Right lobe of liver (tissue), 4 donors: ENCODE data around the gene TYRO3.

Experiments
- CTCF ChIP-seq, 4 donors: fragments of 200-600 bp in 3 of 4; fragments of 450-650 bp in 1 of 4; IDR thresholded peaks; one replicate each; pipeline versions ENCODE4 v1.5.1 to v1.8.0; 2016 to 2022; ENCODE audit warnings: antibody characterized with exemption in 4 of 4, mild to moderate bottlenecking in 2 of 4
- POLR2A ChIP-seq: fragments of 450-650 bp; IDR thresholded peaks from one replicate; pipeline ENCODE4 v1.6.1; 2017; ENCODE audit warnings: antibody characterized with exemption, mild to moderate bottlenecking
- donor health status: DM: no; HTN: no; CAD: no.
- donor health status: DM: no; HTN: no; CAD: no.
- donor health status: DM: no; HTN: yes; CAD: no.

DNA sequence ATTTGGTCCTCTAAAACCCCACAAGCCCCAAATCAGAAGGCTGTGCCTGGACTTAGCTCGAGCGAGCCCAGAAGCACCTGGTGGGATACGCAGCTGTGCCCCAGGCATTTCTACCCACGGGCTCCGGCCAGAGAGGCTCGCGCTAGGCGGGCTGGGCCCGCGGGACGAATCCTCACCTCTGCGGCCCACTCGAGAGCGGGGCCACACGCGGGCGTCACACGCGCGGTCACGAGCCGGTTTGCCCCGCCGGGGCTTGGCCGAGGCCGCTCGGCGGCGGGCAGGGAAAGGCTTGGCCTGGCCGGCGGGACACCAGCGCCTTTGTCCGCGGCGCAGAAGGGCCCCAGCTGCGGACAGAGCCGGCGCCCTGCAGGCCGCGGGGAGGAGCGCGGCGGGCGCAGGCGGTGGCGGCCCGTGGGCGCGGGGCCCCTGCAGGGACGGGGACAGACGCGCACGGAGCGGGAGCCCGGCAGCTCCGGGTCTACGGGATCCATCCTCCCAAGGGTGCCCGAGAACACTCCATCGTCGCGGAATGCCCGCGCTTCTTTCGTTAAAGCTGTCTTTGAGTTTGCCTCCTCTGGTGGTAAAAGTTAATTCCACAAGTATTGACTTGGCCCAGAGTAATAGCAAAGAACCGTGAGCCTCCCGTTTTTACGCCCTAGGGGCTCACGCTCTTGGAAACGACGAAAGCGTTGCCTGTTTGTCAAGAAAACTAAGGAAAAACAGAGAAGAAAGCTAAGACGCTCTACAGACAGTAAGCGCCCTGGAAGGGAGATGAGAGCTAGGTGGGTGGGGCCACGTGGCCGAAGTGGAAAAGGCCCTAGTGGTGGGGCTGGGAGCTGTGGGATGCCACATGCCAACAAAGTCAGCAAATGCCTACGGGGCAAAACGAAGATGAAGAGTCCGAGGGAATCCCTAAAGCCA lies 26.4 kb downstream of the TYRO3 start:
- TF ChIP-seq POLR2A = no peak
- TF ChIP-seq CTCF (IDR thresholded peaks at IDR 0.05) = peak; percentile 27 to 40 (median 34)
